Epithelial cell of esophagus (primary cell): Measurements from ENCODE around the gene PDE9A.
"Not testable (repeated sequence)": the region's sequence is repeated elsewhere in the genome, so short reads cannot be mapped to it uniquely, and the experiment has no call there.

ENCODE experiments used
- DNase-seq: peaks from one replicate; pipeline ENCODE4 v3.0.0; 2010; ENCODE audit warnings: low read depth
- H3K4me3 ChIP-seq: 2 replicates; pipeline ENCODE4 v1.5.1; 2011; ENCODE audit warnings: mild to moderate bottlenecking, low read length, control low read depth
- TF ChIP-seq, protein P1 (sequence below): IDR thresholded peaks from 2 replicates; pipeline ENCODE4 v1.5.1; 2011; ENCODE audit warnings: low read depth, mild to moderate bottlenecking, low read length, control low read depth, inconsistent platforms; ENCODE audit not compliant: insufficient read depth; ENCODE audit errors: missing control alignments

Gene PDE9A

DNA sequence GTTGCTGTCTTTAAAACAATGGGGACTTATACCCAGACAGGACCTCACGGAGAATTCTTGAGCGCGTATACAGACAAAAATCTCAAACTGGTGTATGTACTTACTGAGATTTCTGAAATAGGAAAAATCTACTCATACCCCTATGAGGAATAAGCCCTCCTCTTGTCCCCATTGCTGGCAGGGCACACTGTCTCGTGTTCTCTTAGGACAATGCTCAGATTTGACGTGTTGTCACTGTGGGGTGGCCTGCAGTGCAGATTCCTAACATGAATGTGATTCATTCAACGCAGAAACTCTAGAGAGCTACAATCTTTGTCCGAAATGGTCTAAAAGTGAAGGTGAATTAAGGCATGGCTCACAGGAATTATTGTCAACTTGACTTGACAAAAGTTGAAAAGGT is 31.1 kb upstream of the PDE9A start:
- no peak overlapping the region for H3K4me3 ChIP-seq
- DNase-seq: no peak
- TF ChIP-seq, protein P1, sequence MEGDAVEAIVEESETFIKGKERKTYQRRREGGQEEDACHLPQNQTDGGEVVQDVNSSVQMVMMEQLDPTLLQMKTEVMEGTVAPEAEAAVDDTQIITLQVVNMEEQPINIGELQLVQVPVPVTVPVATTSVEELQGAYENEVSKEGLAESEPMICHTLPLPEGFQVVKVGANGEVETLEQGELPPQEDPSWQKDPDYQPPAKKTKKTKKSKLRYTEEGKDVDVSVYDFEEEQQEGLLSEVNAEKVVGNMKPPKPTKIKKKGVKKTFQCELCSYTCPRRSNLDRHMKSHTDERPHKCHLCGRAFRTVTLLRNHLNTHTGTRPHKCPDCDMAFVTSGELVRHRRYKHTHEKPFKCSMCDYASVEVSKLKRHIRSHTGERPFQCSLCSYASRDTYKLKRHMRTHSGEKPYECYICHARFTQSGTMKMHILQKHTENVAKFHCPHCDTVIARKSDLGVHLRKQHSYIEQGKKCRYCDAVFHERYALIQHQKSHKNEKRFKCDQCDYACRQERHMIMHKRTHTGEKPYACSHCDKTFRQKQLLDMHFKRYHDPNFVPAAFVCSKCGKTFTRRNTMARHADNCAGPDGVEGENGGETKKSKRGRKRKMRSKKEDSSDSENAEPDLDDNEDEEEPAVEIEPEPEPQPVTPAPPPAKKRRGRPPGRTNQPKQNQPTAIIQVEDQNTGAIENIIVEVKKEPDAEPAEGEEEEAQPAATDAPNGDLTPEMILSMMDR: no peak

DNA sequence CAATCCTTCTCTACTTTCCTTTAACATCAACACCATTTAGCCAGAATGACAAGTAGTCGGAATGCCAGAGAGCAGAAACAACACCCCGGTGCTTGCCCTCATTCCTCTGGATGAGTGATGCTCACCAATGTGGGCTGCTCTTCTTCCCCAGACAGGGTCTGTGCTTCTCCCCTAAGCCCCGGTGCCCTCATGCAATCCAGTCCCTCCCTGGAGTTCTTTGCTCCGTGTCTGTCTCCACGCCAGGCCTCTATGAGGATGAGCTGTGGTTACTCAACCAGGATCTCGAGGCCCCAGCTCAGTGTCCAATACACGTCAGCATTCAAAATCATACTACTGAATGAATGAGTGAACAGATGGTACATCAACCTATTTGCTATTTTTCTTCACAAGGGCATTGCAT is 29.7 kb upstream of the PDE9A start:
- TF ChIP-seq, protein P1: no peak
- no peak for DNase-seq
- H3K4me3 ChIP-seq: no peak overlapping the region

DNA sequence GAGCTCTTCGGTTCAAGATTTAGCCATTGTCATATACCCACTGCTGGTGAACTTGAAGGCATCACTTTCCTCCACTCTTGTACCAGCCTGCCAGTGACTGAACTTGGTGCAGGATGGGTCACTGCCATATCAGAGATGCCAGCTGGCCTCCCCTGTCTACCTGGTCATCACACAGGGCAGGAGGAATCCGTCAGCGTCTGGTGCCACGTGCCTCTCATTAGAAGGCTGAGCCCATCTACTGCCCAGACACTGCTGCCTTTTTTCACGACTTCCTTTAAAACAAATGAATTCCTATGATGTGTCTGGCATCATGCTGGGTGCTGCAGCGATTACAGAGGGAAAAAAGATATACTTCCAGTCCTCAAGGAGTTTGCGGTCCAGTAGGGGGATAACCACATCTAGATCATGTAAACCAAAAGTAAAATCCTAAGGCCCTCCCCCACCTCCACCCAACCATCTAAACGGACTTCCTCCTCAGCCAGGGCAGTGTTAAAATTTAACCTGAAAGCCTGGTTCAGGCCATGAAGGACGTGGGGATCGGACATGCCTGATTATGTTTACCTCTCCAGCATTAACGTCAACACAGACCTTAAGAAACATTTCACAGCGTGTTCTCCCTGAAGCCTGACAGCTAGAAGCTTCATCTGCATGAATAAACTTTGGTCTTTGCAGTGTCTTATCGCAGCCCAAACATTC is 29.2 kb upstream of the PDE9A start:
- TF ChIP-seq, protein P1: no peak
- H3K4me3 ChIP-seq: no peak overlapping the region
- DNase-seq: no peak

DNA sequence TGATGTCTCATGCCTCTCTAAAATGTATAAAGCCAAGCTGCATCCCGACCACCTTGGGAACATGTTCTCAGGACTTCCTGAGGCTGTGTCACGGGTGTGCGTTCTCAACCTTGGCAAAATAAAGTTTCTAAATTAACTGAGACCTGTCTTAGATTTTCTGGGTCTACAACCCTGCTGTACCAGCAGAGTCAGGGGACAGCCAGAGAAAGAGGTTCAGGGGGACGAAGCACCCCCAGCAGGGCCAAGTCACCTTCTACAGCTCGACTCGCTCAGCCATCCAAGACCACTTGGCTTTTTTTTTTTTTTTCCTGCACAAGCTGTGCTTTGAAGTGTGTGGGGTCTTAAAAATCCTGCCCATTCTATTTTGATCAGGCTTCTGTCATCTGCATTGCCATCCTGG is 28.5 kb upstream of the PDE9A start:
- H3K4me3 ChIP-seq: no peak overlapping the region
- TF ChIP-seq, protein P1: no peak
- DNase-seq: no peak

DNA sequence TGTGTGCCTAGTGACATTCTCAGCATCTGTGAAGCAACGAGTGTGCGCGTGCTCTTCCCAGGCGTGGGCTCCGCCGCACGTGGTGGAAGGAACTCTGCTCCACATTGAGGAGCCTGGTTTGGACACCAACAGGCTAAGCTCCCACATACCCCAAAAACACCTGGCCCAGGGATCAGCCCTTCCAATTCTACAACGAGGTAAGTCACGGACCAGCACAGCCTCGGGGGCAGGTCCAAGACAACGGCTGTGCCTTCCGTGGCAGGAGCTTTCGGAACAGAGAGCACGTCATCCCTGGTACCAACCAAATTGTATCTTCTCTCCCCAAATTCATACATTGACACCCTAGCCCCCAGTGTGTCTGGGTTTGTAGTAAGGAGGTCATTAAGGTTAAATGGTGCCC is 27.2 kb upstream of the PDE9A start:
- DNase-seq: no peak
- H3K4me3 ChIP-seq: no peak overlapping the region
- TF ChIP-seq, protein P1: no peak

DNA sequence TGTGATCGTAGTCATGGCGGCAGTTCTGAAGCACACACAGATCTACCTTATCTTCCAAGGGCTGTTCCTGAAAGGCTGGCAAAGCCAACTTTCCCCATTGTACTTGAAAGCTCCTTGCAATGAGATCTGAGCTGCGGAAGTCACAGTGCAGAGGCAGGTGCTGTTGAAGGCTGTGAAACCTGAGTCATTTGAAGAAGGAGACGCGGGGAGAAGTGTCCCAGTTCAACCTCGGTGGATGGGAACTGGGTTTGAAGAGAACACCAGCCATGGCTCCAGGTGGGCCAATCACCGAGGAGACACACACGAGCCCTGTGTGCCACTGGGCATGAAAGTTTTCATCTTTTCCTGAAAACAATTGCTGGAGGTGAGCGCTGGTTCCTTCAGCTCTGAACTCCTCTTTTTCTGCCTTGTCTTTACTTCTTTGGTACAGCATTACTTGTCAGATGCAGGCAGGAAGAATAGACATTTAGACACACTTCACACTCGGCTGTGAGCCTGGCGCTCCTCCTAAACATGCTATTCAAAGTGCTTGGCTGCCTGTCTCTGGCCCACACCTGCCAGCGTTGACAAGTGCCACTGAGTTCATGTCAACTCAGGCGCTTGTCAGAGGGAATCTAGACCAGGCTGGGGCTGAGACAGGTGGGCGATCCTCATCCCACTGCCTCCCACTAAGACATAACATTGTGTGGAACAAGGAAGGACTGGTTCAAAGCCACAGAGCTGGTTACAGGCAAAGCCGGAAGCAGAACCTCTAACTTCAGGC is 25.7 kb upstream of the PDE9A start:
- no peak for DNase-seq
- TF ChIP-seq, protein P1: no peak
- H3K4me3 ChIP-seq: no peak overlapping the region

DNA sequence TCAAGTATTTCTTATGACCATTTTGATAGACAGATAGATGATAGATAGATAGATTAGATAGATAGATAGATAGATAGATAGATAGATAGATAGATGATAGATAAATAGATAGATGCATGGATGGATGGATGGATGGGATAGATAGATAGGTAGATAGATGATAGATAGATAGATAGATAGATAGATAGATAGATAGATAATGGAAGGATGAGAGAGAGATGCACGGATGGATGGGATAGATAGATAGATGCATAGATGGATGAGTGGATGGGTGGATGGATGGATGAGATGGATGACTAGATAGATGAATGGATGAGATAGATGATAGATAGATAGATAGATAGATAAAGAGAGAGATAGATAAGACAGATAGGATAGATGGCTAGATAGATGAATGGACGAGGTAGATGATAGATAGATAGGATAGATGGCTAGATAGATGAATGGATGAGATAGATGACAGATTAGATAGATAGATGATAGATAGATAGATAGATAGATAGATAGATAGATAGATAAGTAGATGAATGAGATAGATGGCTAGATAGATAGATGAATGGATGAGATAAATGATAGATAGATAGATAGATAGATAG is 24.9 kb upstream of the PDE9A start:
- DNase-seq, H3K4me3 ChIP-seq: not testable (repeated sequence)
